ENCODE measurements around the gene LRRTM4.

Gene LRRTM4

DNA sequence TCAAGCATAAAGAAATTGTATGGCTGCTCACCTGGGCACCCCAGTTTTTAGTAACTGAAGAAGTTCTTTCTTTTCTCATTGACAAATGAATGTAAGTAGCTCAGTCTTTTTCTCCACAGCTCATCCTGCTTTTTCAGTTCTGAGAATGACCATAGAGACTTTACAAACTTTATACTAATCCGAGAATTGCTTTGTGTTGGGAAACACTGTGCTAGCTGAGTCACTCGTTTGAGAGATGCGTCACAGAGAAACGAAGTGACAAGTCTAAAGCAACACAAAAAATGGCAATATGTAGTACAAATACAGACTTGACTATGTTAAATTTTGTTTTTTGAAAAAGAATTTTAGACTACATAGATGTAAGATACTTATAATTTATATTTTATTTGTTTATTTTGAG is 9.0 kb downstream of the LRRTM4 start:
- TF ChIP-seq TAF1 (IDR thresholded peaks at IDR 0.05; ENCODE audit: borderline replicate concordance, insufficient read depth, low read length) = no peak
- no peak for TF ChIP-seq SIN3A (IDR thresholded peaks at IDR 0.05; ENCODE audit: borderline replicate concordance, insufficient read depth, low read length)
- no peak for TF ChIP-seq POLR2AphosphoS5 (IDR thresholded peaks at IDR 0.05; ENCODE audit: low read depth, low read length)
- TF ChIP-seq, protein P1, sequence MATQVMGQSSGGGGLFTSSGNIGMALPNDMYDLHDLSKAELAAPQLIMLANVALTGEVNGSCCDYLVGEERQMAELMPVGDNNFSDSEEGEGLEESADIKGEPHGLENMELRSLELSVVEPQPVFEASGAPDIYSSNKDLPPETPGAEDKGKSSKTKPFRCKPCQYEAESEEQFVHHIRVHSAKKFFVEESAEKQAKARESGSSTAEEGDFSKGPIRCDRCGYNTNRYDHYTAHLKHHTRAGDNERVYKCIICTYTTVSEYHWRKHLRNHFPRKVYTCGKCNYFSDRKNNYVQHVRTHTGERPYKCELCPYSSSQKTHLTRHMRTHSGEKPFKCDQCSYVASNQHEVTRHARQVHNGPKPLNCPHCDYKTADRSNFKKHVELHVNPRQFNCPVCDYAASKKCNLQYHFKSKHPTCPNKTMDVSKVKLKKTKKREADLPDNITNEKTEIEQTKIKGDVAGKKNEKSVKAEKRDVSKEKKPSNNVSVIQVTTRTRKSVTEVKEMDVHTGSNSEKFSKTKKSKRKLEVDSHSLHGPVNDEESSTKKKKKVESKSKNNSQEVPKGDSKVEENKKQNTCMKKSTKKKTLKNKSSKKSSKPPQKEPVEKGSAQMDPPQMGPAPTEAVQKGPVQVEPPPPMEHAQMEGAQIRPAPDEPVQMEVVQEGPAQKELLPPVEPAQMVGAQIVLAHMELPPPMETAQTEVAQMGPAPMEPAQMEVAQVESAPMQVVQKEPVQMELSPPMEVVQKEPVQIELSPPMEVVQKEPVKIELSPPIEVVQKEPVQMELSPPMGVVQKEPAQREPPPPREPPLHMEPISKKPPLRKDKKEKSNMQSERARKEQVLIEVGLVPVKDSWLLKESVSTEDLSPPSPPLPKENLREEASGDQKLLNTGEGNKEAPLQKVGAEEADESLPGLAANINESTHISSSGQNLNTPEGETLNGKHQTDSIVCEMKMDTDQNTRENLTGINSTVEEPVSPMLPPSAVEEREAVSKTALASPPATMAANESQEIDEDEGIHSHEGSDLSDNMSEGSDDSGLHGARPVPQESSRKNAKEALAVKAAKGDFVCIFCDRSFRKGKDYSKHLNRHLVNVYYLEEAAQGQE (IDR thresholded peaks at IDR 0.05; ENCODE audit: insufficient read depth in 1 of 2, low read depth in 2 of 2, low read length in 2 of 2) = no peak

DNA sequence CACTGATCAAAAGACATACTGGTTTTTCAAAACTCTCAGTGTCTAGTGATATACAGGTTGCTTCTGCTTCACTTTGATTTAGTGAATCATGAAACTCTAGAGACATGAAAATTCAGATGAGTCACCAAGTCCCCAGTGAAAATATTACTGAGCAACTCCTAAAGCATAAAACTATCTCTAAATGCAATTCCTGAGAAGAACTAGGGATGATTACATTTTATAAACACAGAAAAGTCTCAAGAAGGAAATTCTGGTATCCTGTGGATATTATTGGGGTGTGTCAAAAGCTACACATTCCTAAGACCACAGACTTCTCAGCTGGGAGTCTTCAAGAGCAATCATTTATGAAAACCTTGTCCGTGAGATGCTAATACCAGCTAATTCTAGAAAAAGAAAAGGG is 9.7 kb downstream of the LRRTM4 start:
- no peak for TF ChIP-seq POLR2AphosphoS5 (IDR thresholded peaks at IDR 0.05; ENCODE audit: low read depth, low read length)
- TF ChIP-seq, protein P1 (IDR thresholded peaks at IDR 0.05; ENCODE audit: insufficient read depth in 1 of 2, low read depth in 2 of 2, low read length in 2 of 2) = no peak
- no peak for TF ChIP-seq TAF1 (IDR thresholded peaks at IDR 0.05; ENCODE audit: borderline replicate concordance, insufficient read depth, low read length)
- no peak for TF ChIP-seq FOXP2 (optimal IDR thresholded peaks at IDR 0.05; ENCODE audit: borderline replicate concordance, extremely low read depth, extremely low read length, insufficient read depth)
- TF ChIP-seq SIN3A (IDR thresholded peaks at IDR 0.05; ENCODE audit: borderline replicate concordance, insufficient read depth, low read length) = no peak

DNA sequence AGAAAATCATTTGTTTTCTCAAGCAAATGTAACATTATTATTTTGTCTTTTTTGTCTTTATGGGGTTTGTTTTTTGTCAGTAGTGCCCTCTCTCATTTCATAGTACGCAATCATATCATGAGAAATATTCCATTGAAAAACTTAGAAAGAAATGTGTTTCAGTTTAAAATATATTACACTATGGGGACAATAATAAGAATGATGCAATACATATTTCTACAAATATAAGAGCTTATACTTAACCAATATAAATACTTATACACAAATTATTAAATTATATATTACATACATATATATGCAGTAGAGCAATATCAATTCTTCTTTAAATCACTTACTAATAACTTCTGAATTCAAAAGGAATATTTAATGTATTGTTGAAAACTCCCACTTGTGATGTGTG is 13.7 kb downstream of the LRRTM4 start:
- TF ChIP-seq TAF1 (IDR thresholded peaks at IDR 0.05; ENCODE audit: borderline replicate concordance, insufficient read depth, low read length) (no peak), POLR2AphosphoS5 (IDR thresholded peaks at IDR 0.05; ENCODE audit: low read depth, low read length) (no peak), SIN3A (IDR thresholded peaks at IDR 0.05; ENCODE audit: borderline replicate concordance, insufficient read depth, low read length) (no peak), FOXP2 (optimal IDR thresholded peaks at IDR 0.05; ENCODE audit: borderline replicate concordance, extremely low read depth, extremely low read length, insufficient read depth) (no peak)
- TF ChIP-seq, protein P1 (IDR thresholded peaks at IDR 0.05; ENCODE audit: insufficient read depth in 1 of 2, low read depth in 2 of 2, low read length in 2 of 2) = no peak

DNA sequence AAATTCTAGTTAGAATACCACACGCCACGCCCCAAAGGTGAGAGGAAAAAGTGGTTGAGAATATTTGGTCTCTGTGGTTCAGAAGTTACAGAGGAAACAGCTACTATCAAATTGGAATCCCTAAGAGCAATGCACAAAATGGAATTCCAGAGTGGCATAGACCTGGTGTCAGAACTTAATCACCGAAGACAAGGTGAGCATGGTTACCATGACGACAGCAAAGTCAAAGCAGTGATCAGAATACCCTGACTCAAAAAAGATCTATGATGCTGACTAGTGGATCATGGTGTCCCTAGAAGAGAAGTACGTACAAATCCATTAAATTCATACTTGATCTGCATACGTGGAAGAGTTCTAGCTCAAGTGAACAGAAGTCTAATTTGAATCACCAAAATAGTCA is 14.5 kb downstream of the LRRTM4 start:
- TF ChIP-seq POLR2AphosphoS5 (IDR thresholded peaks at IDR 0.05; ENCODE audit: low read depth, low read length) (no peak), FOXP2 (optimal IDR thresholded peaks at IDR 0.05; ENCODE audit: borderline replicate concordance, extremely low read depth, extremely low read length, insufficient read depth) (no peak), SIN3A (IDR thresholded peaks at IDR 0.05; ENCODE audit: borderline replicate concordance, insufficient read depth, low read length) (no peak), TAF1 (IDR thresholded peaks at IDR 0.05; ENCODE audit: borderline replicate concordance, insufficient read depth, low read length) (no peak)
- TF ChIP-seq, protein P1 (IDR thresholded peaks at IDR 0.05; ENCODE audit: insufficient read depth in 1 of 2, low read depth in 2 of 2, low read length in 2 of 2) = no peak

DNA sequence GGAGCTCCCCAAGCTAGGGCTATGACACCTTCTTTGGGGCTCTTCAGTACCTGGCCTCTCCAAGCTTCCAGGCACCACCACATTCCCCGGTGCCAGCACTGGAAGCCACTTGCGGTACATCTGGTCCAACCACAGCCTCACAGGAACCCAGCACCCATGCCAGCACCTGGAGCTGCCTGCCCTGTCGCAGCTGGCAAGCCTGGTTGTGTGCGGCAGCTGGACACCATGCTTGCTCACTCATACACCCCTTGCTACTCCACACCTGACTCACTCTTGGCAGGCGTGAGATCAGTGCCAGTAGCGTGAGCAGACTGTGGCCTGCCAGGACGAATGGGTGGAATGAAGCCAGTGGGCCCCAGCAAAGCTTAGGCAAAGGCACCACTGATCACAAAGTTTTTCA is 34.0 kb downstream of the LRRTM4 start:
- TF ChIP-seq TAF1 (IDR thresholded peaks at IDR 0.05; ENCODE audit: borderline replicate concordance, insufficient read depth, low read length) (no peak), FOXP2 (optimal IDR thresholded peaks at IDR 0.05; ENCODE audit: borderline replicate concordance, extremely low read depth, extremely low read length, insufficient read depth) (no peak), POLR2AphosphoS5 (IDR thresholded peaks at IDR 0.05; ENCODE audit: low read depth, low read length) (no peak)
- TF ChIP-seq, protein P1 (IDR thresholded peaks at IDR 0.05; ENCODE audit: insufficient read depth in 1 of 2, low read depth in 2 of 2, low read length in 2 of 2) = no peak
